GM21717 (cell line): ENCODE measurements around the gene RBPJ.

Experiments used
- ATAC-seq: cut with Tn5 transposase; IDR thresholded peaks from one replicate; pipeline ENCODE4 v1.9.1; 2021; ENCODE audit warnings: mild to moderate bottlenecking, moderate library complexity; ENCODE audit not compliant: unreplicated experiment

The RBPJ gene

GRCh38 chr4:26452565-26453531 lies 132.0 kb downstream of the RBPJ start:
- ATAC-seq: no peak

- no peak for ATAC-seq
Observed at GRCh38 chr4:26454961-26455360, 134.1 kb downstream of the RBPJ start.

- ATAC-seq: no peak
Observed at GRCh38 chr4:26455571-26455970, 134.8 kb downstream of the RBPJ start.

- ATAC-seq: no peak
Observed at GRCh38 chr4:26457412-26457811, 136.6 kb downstream of the RBPJ start.

GRCh38 chr4:26458157-26458561 lies 137.3 kb downstream of the RBPJ start:
- no peak for ATAC-seq

GRCh38 chr4:26459054-26459755 lies 138.4 kb downstream of the RBPJ start:
- no peak for ATAC-seq

GRCh38 chr4:26459756-26460530 lies 139.1 kb downstream of the RBPJ start:
- no peak for ATAC-seq

- ATAC-seq: no peak
Observed at GRCh38 chr4:26462874-26463273, 142.1 kb downstream of the RBPJ start.

- no peak for ATAC-seq
Observed at GRCh38 chr4:26463386-26463785, 142.6 kb downstream of the RBPJ start.

- no peak for ATAC-seq
Observed at GRCh38 chr4:26464420-26465095, 143.7 kb downstream of the RBPJ start.

GRCh38 chr4:26466578-26467270 lies 145.9 kb downstream of the RBPJ start:
- no peak for ATAC-seq

- ATAC-seq: no peak
Observed at GRCh38 chr4:26467724-26468123, 146.9 kb downstream of the RBPJ start.

- no peak for ATAC-seq
Observed at GRCh38 chr4:26468283-26468949, 147.6 kb downstream of the RBPJ start.

GRCh38 chr4:26468977-26469376 lies 148.2 kb downstream of the RBPJ start:
- ATAC-seq: no peak

GRCh38 chr4:26471890-26472289 lies 151.1 kb downstream of the RBPJ start:
- no peak for ATAC-seq

GRCh38 chr4:26473893-26474292 lies 153.1 kb downstream of the RBPJ start:
- ATAC-seq: no peak

GRCh38 chr4:26474551-26474950 lies 153.7 kb downstream of the RBPJ start:
- no peak for ATAC-seq

- ATAC-seq: no peak
Observed at GRCh38 chr4:26475716-26476115, 154.9 kb downstream of the RBPJ start.

- no peak for ATAC-seq
Observed at GRCh38 chr4:26476545-26476944, 155.7 kb downstream of the RBPJ start.

- ATAC-seq: no peak
Observed at GRCh38 chr4:26478330-26478729, 157.5 kb downstream of the RBPJ start.
